OCI-M2 (cell line): ENCODE results near the gene MACROD1.

Experiments used
- DNase-seq: peaks from one replicate; lab custom pipeline; 2025; ENCODE audit not compliant: unreplicated experiment; lab: John Stamatoyannopoulos, UW

Gene MACROD1

DNA sequence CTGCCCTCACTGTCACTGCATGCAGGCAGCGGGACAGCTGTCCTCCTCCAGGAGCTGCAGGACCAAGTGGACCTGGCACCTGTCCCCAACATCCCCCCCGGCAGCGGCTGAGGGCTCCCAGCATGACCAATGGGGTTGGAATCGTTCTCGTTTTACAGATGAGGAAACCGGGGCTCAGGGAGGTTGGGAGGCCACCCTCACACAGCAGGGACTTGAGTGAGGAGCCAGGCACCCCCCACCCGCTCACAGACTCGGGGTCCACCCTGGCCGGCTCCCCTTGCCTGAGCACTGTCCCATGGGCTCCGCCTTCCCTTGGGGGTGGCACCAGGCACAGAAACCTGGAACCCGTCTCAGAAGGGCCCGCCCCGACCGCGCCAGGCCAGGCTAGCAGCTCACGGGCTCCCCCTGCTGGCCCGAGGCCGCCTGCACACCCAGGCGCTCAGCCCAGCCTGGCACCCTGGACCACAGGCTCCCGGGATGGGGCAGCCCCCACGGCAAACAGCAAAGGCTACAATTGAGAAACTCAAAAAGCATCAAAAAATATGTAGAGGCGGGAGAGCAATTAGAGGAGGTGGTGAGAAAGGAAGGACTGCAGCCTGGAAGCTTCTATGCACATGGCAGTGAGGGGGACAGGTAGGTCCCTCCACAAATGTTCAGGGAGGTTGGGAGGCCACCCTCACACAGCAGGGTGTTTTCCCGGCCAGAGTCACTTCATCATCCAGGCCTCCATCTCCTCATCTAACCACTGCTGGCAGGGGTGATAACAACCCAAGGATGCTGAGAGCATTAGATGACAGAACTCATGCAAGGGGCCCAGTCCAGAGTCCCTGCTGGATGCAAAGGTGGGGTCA lies 12.8 kb downstream of the MACROD1 start:
- no peak for DNase-seq

GRCh38 chr11:64151337-64151736 lies 14.6 kb downstream of the MACROD1 start:
- no peak for DNase-seq

- no peak for DNase-seq
Observed at GRCh38 chr11:64150481-64151239, 15.3 kb downstream of the MACROD1 start.

DNA sequence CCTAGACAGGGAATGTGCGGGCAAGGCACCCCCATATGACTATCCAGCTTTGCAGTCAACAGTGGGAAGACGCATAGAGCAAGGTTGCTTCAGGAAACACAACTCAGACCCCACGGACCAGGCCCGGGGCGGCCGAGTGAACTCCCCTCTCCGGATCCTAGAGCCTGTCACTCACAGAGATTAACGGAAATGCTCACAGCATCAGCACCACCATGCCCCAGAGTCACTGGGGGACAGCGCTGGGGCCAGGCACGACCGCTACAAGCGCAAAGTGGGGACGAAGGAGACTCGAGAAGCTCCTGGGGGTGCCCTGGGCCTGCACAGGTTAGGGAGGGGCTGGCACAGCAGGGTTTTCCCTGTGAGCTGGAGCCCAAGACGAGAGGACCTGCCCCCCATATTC lies 15.9 kb downstream of the MACROD1 start:
- no peak for DNase-seq

- DNase-seq: no peak
Observed at GRCh38 chr11:64148917-64149617, 16.8 kb downstream of the MACROD1 start.

GRCh38 chr11:64148226-64148916 lies 17.5 kb downstream of the MACROD1 start:
- no peak for DNase-seq

DNA sequence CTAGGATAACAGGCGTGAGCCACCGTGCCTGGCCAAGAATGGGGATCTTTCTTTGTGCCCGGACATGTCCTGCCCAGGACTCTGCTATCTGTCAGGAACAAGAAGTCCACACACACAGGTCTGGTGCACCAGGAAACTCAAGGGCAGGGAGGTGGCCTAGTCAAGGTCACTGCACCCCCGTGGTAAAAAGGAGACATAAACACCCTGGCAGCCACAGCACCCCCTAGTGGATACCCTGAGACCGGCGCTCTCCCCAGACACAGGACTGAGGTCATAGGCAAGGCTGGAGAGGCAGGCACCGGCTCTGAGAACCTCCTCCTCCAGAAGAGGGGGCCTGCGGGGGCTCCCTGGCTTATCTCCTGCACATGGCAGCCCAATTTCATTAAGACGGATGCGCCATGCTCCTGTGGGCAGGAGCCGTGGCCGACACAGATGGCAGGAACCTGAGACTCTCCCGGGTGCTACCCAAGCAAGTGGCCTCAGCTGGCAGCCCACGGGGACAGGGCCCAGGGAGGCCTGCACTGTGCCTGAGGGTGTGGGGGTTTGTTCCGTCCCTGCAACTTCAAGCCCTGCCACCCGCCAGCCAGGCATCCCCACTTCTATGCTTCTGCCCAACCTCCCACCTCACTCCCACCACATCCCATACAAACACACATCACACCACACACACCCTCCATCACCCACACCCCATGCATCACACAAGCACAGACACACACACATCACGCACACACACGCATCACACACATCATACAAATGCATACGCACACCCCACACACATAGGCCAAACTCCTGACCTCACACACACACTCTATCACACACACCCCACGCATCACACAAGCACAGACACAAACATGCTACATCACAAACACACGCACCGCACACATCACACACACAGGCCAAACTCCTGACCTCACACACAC lies 19.6 kb downstream of the MACROD1 start:
- DNase-seq: no peak

DNA sequence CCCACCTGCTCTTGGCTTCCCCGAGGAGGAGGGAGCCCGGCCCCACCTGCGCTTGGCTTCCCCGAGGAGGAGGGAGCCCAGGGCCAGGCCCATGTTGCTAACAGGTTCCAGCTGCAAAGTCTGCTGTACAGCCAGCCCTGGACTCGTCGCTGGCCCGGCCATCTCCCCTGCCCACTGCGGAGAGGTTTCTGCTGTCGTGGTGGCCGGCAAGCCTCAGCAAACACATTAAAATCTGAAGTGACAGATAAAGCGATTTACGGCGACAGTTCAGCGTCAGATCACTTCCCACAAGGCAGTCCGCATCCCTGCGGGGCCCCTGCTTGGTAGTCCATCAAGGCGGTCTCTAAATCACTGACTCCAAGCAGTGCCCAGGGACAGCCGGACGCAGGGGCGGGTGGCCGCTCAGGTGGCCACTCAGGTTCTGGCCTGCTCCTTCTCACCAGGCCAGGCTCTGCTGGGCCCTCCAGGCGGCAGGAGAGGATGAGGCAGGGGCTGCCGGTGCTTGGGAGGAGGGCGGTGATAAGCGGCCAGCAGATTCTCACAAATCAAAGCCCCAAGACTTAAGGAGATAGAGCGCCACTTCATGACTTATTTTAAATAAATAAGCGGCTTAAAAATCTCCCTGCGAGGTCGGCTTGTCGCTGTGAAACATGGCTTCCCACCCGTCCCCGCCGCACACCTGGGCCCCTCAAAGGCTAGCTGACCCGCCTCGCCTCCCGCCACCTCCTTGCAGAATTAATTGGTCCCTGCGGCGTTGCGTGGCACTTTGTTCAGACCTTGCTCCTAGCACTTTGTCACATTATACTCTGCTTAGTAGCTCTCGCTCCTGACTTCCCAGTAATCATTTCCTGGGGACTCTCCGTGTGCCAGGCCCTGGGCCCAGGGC lies 21.1 kb downstream of the MACROD1 start:
- DNase-seq: no peak

- no peak for DNase-seq
Observed at GRCh38 chr11:64141081-64141783, 24.7 kb downstream of the MACROD1 start.

- DNase-seq: no peak
Observed at GRCh38 chr11:64140082-64140481, 25.8 kb downstream of the MACROD1 start.

GRCh38 chr11:64139049-64139448 lies 26.9 kb downstream of the MACROD1 start:
- DNase-seq: no peak

- no peak for DNase-seq
Observed at GRCh38 chr11:64138398-64138797, 27.5 kb downstream of the MACROD1 start.

GRCh38 chr11:64136765-64137441 lies 29.0 kb downstream of the MACROD1 start:
- DNase-seq: no peak

GRCh38 chr11:64135711-64136110 lies 30.2 kb downstream of the MACROD1 start:
- no peak for DNase-seq

GRCh38 chr11:64134963-64135362 lies 30.9 kb downstream of the MACROD1 start:
- DNase-seq: no peak

- no peak for DNase-seq
Observed at GRCh38 chr11:64132982-64133705, 32.8 kb downstream of the MACROD1 start.

DNA sequence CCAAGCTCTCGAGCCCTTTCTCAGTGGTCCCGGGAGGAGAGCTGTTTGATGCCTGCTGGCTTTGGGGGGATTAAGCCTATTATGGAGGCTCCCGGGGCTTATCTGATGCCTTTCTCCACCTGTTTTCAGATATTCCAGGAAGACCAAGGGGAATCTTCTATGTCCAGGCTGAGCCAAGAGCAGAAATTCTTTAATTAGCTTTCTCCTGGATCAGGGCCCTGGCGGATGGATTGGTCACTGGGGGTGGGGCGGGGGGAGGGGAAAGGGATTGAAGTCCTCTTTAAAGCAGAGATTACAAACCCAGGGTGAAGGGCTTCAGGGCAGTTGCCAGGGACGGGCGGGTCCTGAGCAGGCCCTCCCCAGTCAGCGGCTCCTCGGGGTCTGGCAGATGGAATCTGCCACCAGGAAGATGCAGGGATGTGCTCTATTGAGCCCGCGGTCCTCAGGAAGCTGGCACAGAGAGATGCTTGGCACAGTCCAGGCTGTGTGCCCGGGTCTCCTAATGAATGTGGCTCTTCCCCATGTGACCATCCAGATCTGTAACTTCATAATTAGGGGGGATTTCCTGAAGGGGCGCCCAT lies 33.6 kb downstream of the MACROD1 start:
- no peak for DNase-seq
